Kidney epithelial cell (primary cell): Measurements from ENCODE around the gene CLGN. TPM values are rescaled to one million over a fixed set of nuclear protein-coding genes. Genes with fewer than 3 reads are reported as not detected.
"Not testable (repeated sequence)": the region's sequence is repeated elsewhere in the genome, so short reads cannot be mapped to it uniquely, and the experiment has no call there.

Experiments used
- DNase-seq: peaks from one replicate; pipeline ENCODE4 v3.0.0-alpha.2; 2010; ENCODE audit warnings: low read depth
- H3K27me3 ChIP-seq: 2 replicates; pipeline ENCODE4 v1.6.0; 2011; ENCODE audit warnings: low read length; ENCODE audit not compliant: control insufficient read depth, insufficient read depth
- H3K36me3 ChIP-seq: 2 replicates; pipeline ENCODE4 v1.5.1; 2011; ENCODE audit warnings: low read length; ENCODE audit not compliant: control insufficient read depth, insufficient read depth
- H3K4me3 ChIP-seq: 2 replicates; pipeline ENCODE4 v1.5.1; 2011; ENCODE audit warnings: low read depth, mild to moderate bottlenecking, control low read depth, low read length
- total RNA-seq: library from RNA; depleted of rRNA; stranded (reverse); fragments of >200 nt; gene quantifications from 2 replicates; pipeline ENCODE4 v1.2.3, GENCODE V29; 2015
- TF ChIP-seq, protein P1 (sequence below): IDR thresholded peaks from 2 replicates; pipeline ENCODE4 v1.5.1; 2011; ENCODE audit warnings: mild to moderate bottlenecking, moderate library complexity, low read length, control low read depth, inconsistent platforms; ENCODE audit not compliant: insufficient read depth, poor library complexity, severe bottlenecking

The CLGN gene
- total RNA-seq, 1 donor from 2014 or later, result 12.1 TPM

DNA sequence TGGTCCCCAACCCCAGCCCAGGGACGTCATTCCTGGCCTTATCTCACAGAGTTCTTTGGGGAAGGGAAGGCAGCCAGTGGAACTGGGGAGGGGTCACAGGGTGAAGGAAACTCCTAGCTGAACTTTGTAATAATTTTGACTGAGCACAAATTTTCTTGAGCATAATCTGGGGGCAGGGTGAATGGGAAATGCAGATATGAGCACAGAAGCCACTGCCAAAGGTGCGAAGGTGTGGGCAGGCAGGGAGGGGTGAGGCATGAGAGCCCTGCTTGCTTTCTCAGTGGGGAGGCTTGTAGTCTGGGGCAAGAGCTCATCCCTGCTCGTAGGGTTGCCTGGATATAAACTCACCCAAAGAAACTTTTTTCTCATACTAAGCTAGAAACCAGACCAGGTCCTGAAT lies 35.7 kb upstream of the CLGN start:
- Histone ChIP-seq H3K4me3 (no peak overlapping the region), H3K27me3 (no peaks in the 10 kb centered on the region), H3K36me3 (no peaks in the 10 kb centered on the region)
- TF ChIP-seq, protein P1, sequence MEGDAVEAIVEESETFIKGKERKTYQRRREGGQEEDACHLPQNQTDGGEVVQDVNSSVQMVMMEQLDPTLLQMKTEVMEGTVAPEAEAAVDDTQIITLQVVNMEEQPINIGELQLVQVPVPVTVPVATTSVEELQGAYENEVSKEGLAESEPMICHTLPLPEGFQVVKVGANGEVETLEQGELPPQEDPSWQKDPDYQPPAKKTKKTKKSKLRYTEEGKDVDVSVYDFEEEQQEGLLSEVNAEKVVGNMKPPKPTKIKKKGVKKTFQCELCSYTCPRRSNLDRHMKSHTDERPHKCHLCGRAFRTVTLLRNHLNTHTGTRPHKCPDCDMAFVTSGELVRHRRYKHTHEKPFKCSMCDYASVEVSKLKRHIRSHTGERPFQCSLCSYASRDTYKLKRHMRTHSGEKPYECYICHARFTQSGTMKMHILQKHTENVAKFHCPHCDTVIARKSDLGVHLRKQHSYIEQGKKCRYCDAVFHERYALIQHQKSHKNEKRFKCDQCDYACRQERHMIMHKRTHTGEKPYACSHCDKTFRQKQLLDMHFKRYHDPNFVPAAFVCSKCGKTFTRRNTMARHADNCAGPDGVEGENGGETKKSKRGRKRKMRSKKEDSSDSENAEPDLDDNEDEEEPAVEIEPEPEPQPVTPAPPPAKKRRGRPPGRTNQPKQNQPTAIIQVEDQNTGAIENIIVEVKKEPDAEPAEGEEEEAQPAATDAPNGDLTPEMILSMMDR, result no peak
- DNase-seq, result no peak

DNA sequence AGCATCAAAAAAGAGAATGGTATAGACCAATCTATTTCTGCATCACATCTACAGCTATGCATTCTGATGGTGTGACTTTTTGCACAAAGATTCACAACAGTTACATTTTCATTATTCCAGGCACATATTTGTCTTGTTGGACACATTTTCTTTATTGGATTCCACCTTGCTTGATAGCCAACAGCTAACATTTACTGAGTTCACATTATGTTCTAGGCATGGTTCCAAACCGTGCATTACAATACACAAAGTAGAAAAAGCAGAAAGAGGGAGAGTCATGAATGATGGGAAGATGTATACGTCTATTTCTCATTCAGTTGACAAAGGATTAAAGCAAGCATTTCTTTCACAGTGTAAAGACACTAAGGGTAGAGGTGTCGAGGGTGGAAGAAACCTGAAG lies 22.9 kb upstream of the CLGN start:
- Histone ChIP-seq H3K27me3 (no peaks in the 10 kb centered on the region), H3K36me3 (no peaks in the 10 kb centered on the region), H3K4me3 (no peak overlapping the region)
- no peak for DNase-seq
- TF ChIP-seq, protein P1, result no peak

DNA sequence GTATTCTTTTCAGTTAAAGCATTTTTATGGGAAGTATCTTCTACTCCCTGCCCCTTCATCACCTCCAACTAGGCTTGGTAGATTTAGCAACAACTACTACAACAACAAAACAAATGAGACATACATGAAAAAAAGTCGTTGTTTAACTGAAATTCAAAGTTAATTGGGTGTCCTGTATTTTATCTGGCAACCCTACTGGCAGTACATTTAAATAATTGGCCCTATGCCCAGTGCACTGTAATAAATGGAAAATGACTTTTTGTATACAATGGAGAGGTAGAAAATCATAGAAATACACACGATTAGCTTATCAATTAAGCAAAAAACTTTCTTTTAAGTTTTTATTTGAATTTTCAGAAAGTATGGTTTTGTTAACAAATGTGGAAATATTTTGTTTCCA lies 21.4 kb upstream of the CLGN start:
- DNase-seq, result no peak
- no peaks in the 10 kb centered on the region for H3K27me3 ChIP-seq
- no peak overlapping the region for H3K4me3 ChIP-seq
- TF ChIP-seq, protein P1, result no peak
- H3K36me3 ChIP-seq, result no peaks in the 10 kb centered on the region

DNA sequence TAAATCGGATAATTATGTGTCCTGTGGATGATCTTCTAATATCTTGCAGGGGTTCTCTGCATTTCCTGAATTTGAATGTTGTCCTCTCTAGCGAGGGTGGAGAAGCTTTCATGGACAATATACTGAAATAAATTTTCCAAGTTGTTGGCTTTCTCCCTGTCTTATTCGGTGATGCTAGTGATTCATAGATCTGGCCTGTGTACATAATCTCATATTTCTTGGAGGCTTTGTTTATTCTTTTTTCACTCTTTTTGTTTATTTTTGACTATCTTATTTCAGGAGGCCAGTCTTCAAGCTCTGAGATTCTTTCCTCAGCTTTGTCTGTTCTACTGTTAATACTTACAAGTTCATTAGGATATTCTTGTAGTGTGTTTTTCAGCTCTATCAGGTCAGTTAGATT lies 20.7 kb upstream of the CLGN start:
- TF ChIP-seq, protein P1, result no peak
- no peak for DNase-seq

DNA sequence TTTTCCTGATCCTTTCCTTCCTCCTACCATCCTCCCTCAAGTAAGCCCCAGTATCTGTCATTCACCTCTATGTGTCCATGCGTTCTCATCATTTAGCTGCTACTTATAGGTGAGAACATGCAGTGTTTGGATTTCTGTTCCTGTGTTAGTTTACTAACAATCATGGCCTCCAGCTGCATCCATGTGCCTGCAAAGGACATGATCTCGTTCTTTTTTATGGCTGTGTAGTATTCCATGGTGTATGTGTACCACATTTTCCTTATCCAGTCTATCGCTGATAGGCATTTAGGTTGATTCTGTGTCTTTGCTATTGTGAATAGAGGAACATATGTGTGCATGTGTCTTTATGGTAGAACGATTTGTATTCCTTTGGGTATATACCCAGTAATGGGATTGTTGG lies 16.9 kb upstream of the CLGN start:
- not testable (repeated sequence) for H3K27me3 ChIP-seq, H3K36me3 ChIP-seq, H3K4me3 ChIP-seq, DNase-seq

More for the DNA sequence above, 20.7 kb upstream of the CLGN start:
- Histone ChIP-seq H3K36me3 (no peaks in the 10 kb centered on the region), H3K4me3 (no peak overlapping the region), H3K27me3 (no peaks in the 10 kb centered on the region)

DNA sequence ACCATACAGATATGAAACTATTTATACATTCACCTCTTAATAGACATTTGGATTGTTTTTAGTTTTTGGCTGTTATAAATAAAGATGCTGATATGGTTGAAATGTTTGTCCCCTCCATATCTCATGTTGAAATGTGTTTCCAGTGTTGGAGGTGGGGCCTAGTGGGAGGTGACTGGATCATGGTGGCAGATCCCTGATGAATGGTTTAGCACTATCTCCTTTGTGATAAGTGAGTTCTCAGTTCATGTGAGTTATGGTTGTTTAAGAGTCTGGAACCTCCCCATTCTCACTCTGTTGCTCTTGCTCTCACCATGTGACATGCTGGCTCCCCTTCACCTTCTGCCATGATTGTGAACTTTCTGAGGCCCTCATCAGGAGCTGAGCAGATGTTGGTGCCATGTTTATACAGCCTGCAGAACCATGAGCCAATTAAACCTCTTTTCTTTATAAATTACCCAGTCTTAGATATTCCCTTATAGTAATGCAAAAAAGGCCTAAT lies 12.2 kb upstream of the CLGN start:
- TF ChIP-seq, protein P1, result no peak
- Histone ChIP-seq H3K27me3 (no peaks in the 10 kb centered on the region), H3K36me3 (no peaks in the 10 kb centered on the region), H3K4me3 (no peak overlapping the region)
- DNase-seq, result no peak
